ENCODE data around the gene FHIT.

FHIT gene

GRCh38 chr3:60215946-60216345 lies 1035.3 kb downstream of the FHIT start:
- DNase-seq (ENCODE audit: low read depth) = no peak

GRCh38 chr3:60207905-60208304 lies 1043.3 kb downstream of the FHIT start:
- no peak for DNase-seq (ENCODE audit: low read depth)

DNA sequence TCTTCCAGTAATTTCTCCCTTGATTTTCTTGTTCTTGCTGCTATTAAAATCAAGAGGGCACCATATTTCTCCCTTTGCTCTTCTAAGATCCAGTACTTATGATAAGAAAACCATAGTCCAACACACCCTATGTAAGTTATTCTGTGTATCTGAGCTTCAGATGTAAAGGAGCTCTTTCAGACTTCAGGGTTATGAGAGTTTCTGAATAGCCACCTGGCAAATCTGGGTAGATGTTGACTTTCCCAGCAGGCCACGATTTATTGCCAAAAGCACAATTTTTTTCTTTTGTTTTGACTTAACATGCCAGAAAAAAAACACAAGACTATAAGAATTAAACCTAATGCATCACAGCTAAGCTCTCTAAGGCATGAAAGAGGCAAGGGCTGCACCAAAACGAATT lies 1045.0 kb downstream of the FHIT start:
- DNase-seq (ENCODE audit: low read depth) = no peak

- DNase-seq (ENCODE audit: low read depth) = no peak
Observed at GRCh38 chr3:60202052-60202726, 1049.1 kb downstream of the FHIT start.

- DNase-seq (ENCODE audit: low read depth) = no peak
Observed at GRCh38 chr3:60199306-60199705, 1051.9 kb downstream of the FHIT start.

GRCh38 chr3:60198179-60198720 lies 1053.0 kb downstream of the FHIT start:
- no peak for DNase-seq (ENCODE audit: low read depth)

DNA sequence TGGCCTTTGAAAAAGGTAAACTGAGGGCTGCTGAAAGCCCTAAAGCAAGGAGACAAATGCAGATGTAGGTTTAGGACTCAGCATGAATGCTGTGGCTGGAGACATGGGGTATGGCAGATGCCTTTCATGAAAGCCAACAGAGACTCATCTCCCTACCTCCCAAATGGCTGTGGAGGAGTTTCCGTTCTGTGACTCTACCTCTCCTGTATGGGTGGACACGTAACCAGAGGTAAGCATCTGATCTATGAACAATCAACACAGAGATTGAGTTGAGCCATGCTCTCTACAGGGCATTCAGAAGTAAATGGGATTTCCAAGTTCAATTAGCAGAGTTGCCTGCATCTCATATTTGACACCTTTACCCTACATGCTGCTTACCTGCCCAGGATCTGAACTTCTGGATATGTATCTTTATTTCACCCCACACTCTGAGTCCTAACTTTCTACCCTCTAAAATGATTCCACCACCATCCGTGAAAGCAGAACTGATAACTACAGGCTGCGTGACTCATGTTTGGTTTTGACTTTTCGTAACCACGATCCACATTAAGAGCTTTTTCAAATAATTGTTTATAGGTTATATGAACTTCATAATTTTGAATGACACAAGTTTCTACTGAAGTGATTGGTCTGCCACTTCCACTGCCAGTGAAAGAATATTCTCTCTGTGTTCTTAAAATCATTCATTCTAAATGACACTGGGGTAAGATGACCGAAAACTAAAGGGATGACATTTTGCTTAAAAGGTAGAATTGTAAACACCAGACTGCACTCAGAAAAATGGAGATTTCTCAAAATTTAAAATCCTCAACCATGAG lies 1058.7 kb downstream of the FHIT start:
- DNase-seq (ENCODE audit: low read depth) = no peak

GRCh38 chr3:60190073-60190472 lies 1061.2 kb downstream of the FHIT start:
- DNase-seq (ENCODE audit: low read depth) = no peak

DNA sequence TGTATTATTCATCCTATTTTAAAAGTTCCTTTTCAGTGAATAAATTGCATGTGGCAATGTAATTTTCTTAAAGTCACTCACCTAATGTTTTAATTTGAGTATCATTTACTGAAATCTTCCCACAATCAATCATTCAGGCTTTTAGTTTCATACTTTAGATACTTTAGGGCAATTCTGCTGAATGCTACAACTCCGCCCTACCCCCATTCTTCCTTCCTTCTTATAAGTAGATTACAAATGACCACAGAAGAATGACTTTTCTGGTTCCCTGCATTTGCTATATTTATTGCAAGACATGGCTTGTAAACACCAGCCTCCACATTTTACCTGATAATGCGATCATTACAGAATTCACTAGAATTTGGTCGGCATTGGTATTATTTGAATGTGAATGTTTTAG lies 1061.9 kb downstream of the FHIT start:
- DNase-seq (ENCODE audit: low read depth) = no peak

DNA sequence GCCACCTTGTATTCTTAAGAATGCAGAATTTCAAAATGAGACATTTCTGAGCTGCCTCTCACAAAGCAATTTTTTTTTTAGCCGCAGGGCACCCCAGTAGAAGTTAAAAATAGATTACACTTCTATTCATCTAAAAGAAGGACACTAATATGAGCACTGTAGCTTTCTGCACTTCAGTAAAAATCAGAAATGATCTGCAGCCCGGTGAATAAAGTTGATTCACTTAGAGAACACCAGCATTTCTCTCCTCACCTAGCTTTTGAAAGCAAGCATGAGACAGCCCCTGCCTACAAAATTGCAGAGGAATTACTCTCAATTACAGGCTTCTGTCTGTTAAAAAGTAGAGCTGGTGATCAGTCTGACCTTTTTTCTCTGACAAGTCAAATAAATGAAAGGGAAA lies 1062.4 kb downstream of the FHIT start:
- peak; percentile 12 for DNase-seq (ENCODE audit: low read depth)

- DNase-seq (ENCODE audit: low read depth) = no peak
Observed at GRCh38 chr3:60187343-60187742, 1063.9 kb downstream of the FHIT start.

DNA sequence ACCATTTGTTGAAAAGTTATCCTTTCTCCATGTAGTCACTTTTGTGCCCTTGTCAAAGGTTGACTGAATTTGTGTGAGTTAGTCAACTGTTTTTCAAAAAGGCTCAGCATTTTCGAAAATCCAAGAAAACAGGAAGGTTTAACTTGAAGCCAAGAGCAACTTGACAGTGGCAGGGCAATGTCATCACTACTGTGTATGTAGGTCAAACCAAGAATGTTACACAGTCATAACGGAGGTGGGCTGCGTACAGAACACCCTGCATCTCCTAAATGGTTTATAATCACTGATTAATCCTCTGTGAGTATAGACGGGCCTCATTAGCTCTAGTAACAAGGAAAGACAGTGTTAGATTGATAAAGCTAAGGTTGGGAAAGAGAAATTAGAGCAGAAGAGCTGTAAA lies 1064.9 kb downstream of the FHIT start:
- DNase-seq (ENCODE audit: low read depth) = no peak

DNA sequence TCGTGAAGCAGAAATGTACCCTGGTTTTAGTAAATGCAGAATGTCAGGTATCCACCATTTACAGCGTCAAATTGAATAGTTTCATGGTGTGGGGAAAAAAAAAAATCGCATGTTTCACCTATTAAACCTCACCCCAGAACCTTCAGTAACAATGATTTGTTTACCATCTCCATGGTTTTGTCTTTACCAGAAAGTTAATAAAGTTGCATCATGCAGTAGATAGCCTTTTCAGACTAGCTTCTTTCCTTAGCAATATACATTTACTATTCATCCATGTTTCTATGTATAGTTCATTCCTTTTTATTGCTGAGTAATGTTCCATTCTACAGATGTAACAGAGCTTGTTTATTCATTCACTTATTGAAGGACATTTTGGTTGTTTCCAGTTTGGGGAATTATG lies 1066.1 kb downstream of the FHIT start:
- DNase-seq (ENCODE audit: low read depth) = no peak

GRCh38 chr3:60182697-60183096 lies 1068.6 kb downstream of the FHIT start:
- DNase-seq (ENCODE audit: low read depth) = no peak

DNA sequence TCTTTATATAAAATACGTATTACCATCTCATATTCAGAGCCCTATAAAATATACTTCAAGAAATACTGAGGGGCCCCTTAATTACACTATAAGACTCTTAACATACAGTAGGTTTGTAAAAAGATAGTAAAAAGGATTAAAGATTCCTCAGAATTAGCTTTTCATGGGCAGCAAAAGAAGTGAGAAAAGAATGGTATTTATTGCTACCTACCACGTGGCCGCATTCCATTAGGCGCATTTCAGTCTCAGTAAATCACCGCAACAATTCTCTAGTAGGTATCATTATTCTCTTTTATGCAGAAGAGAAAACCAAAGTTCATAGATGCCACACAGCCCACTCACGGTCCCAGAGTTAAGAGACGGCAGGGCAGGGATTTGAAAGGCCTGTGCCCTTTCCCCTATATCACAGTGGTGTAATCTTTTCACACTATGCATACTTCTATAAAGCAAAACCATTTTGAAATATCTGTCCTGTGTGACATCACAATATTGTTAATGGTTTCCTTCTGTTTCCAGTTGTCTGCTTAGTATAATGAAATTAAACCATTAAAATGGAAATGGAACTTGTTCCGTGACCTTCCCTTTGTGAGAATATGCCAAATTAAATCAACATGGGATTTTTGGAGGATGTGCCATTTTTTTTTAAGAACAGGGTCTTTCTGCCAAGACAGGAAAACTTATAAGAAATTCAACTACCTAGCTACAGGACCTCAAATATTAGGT lies 1072.2 kb downstream of the FHIT start:
- DNase-seq (ENCODE audit: low read depth) = no peak

DNA sequence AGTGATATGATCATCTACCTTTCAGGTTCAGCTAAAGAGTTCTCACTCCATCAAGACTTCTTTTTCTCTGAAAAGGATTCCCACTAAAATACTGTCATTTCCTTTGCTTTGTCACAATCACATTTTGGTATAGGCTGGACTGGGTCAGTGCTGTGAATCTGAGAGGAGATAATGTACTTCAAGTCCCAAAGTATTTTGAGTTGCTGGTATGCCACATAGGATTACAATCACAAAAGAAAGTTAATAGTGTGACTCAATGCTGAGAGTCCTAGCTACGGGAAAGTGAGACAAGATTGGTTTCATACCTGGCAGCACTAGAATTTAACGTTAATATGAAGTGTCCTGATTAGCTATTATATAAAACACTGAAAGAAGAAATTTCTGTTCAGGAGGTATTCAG lies 1073.5 kb downstream of the FHIT start:
- DNase-seq (ENCODE audit: low read depth) = no peak

- no peak for DNase-seq (ENCODE audit: low read depth)
Observed at GRCh38 chr3:60176614-60177013, 1074.6 kb downstream of the FHIT start.

- no peak for DNase-seq (ENCODE audit: low read depth)
Observed at GRCh38 chr3:60175680-60176079, 1075.6 kb downstream of the FHIT start.

DNA sequence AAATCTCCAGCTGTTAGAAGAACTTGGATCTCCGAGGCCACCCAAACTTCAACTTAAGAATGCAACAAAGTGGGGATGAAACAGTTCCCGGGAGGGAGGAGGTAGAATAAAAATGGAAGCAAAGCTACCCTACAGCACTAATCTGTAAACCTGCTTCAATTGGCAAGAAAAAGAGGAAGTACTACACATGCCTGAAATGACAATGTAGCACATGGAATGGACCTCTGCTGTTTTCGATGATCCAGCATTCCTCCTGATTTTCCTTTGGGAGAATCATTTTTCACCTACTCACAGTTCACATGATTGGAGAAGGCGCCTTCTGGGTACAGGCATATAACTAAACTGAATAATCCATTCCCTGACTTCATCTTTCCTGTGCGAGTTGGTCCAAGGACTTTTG lies 1081.5 kb downstream of the FHIT start:
- no peak for DNase-seq (ENCODE audit: low read depth)

DNA sequence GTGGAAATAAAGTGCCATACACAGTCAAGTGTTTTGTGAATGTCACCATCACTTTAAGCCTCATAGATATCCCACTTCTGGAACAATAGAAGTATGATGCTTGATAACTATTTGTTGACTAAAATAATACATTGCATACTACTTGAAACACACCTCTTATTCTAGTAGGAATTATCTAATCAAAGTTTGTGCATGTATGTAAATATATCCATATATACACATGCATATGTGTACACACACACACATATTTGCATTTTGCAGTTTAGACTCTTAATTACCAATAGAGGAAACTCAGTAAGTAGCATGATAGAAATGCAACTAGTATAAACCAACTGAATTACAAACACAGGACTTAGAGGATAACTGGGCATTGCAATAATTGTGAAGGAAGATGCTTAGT lies 1084.1 kb downstream of the FHIT start:
- no peak for DNase-seq (ENCODE audit: low read depth)

DNA sequence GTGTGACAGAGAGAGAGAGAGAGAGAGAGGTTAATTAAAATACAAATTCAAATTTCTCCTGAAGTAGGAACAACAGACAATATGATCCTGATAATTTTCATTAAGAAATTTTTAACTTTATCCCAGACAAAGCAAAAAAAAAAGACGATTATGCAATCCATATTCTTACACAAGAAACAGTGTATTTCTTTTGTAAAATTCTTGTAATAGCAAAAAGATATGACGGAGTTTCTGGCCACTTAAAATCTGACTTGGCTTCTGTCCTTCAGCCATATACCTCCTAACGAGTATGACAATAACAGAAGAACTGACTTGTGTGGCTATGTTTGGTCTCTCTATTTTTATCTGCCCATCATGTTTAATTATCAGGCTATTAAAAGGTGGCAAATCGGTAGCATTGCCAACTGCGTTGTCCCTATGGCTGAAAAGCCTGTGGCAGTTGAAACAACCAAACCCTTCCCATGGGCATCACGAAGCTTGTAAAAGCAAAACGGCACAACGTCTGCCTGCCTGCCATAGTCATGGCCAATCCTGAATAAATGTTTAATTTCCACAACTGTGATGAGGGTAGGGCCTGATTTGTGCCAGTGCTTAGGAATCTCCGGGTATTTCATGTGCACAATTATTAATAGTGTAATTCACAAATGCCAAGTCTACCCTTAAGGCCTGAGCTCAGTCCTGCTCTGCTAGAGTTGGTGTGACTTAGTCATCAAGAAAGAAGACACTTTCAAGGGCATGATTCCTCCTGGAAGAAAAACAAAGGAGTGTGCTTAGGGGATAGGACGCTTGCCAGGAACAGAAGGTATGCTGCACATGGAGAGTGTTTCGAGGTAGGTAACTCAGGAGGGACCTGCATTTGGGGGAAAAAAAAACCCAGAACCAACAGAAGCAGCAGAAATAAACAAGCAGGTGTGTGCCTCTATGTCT lies 1090.2 kb downstream of the FHIT start:
- DNase-seq (ENCODE audit: low read depth) = no peak

Data from EH (cell line).